ENCODE data around the gene AGPAT2. TPM values are rescaled to one million over a fixed set of nuclear protein-coding genes. Genes with fewer than 3 reads are reported as not detected.

AGPAT2 gene
- total and polyA plus RNA-seq, 2 donors (not counting 1 experiment from before 2014, with no cell fraction given), result 25.1 to 28.4 TPM

DNA sequence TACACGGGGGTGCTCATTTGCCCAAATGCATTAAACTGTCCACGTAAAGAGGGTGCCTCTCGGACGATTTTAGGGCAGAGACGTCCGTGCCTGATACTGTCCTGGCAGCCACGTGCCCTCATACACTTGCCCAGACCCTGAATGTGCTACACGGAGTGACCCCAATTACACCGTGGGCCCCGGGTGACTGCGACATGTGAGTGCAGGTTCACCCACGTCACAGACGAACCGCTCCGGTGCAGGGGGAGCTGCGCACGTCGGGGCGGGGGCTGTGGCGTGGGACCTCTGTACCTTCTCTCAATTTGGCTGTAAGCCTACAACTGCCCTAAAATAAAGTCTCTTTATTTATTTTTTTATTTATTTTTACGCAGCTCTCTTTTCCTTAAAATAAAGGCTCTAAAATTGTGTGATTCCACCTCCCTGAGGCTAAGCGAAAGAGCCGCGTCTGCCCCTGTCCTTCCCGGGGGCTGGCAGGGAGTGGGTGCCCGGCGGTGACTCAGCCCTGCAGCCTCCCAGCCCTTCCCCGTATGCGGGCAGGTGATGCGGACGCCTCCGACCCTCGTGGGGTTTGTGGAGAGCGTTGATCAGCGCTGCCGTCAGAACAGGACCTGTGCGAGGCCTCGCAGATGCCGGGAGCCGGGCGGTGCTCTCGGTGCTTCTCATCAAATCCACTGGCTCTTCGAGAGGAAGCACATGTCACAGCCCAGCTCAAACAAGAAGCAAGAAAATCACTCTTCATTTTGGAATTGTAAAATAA is 33.8 kb downstream of the AGPAT2 start:
- Histone ChIP-seq H3K9ac (ENCODE audit: low read length) (no peak overlapping the region), H3K27me3 (replicated peaks in 1 of 4; ENCODE audit: control extremely low read depth in 1 of 4, control insufficient read depth in 3 of 4, insufficient read depth in 4 of 4, low read length in 3 of 4) (peaks cover 0 to 61% (median 44%) of the 10 kb centered on the region in 4 experiments), H3K27ac (ENCODE audit: low read length in 2 of 2) (no peak overlapping the region), H2AFZ (ENCODE audit: insufficient read depth, low read depth, low read length, poor library complexity, severe bottlenecking) (no peak overlapping the region), H3K9me3 (ENCODE audit: control extremely low read depth in 1 of 3, control insufficient read depth in 2 of 3, insufficient read depth in 1 of 3, low read length in 2 of 3) (peaks cover 0 to 25% (median 0%) of the 10 kb centered on the region in 3 donors), H3K4me2 (replicated peaks; ENCODE audit: low read depth, low read length, poor library complexity, severe bottlenecking) (no peak overlapping the region), H3K36me3 (replicated peaks in 1 of 2; ENCODE audit: control extremely low read depth in 1 of 2, control insufficient read depth in 1 of 2, extremely low read depth in 1 of 2, insufficient read depth in 2 of 2, low read length in 1 of 2) (no peaks in the 10 kb centered on the region), H3K4me3 (ENCODE audit: control extremely low read depth in 1 of 5, extremely low read depth in 1 of 5, insufficient read depth in 1 of 5, low read depth in 2 of 5, low read length in 4 of 5) (no peak overlapping the region), H3K4me1 (ENCODE audit: control insufficient read depth in 2 of 2, insufficient read depth in 2 of 2, low read length in 2 of 2) (peaks cover 48% of the 10 kb centered on the region in 2 donors), H4K20me1 (ENCODE audit: control insufficient read depth, insufficient read depth, low read length, poor library complexity, severe bottlenecking) (no peaks in the 10 kb centered on the region), H3K79me2 (ENCODE audit: control insufficient read depth, insufficient read depth, low read length) (no peaks in the 10 kb centered on the region)
- intact Hi-C loops (cut with micrococcal nuclease), result no loop called here
- ChIA-PET CTCF (no interaction called here), POLR2A (no interaction called here)
- no peak for TF ChIP-seq EZH2 (IDR thresholded peaks at IDR 0.05; ENCODE audit: borderline replicate concordance, insufficient read depth, low read depth, low read length, poor library complexity, severe bottlenecking)
- TF ChIP-seq, protein P1, sequence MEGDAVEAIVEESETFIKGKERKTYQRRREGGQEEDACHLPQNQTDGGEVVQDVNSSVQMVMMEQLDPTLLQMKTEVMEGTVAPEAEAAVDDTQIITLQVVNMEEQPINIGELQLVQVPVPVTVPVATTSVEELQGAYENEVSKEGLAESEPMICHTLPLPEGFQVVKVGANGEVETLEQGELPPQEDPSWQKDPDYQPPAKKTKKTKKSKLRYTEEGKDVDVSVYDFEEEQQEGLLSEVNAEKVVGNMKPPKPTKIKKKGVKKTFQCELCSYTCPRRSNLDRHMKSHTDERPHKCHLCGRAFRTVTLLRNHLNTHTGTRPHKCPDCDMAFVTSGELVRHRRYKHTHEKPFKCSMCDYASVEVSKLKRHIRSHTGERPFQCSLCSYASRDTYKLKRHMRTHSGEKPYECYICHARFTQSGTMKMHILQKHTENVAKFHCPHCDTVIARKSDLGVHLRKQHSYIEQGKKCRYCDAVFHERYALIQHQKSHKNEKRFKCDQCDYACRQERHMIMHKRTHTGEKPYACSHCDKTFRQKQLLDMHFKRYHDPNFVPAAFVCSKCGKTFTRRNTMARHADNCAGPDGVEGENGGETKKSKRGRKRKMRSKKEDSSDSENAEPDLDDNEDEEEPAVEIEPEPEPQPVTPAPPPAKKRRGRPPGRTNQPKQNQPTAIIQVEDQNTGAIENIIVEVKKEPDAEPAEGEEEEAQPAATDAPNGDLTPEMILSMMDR (IDR thresholded peaks at IDR 0.05), result no peak
- peaks cover 38% of the 10 kb centered on the region for H3K27me3 Mint-ChIP-seq
- peak; percentile 10 for DNase-seq
- peaks cover 35% of the 10 kb centered on the region for H3K4me1 Mint-ChIP-seq
- no peak for ATAC-seq (ENCODE audit: low read depth)
- no peaks in the 10 kb centered on the region for H3K9me3 Mint-ChIP-seq (ENCODE audit: insufficient read depth)
- WGBS (ENCODE audit: insufficient coverage), result 51% methylated on average over 31 of the region's 43 CpGs
- no peak overlapping the region for H3K27ac Mint-ChIP-seq
- H3K4me3 Mint-ChIP-seq, result no peak overlapping the region

DNA sequence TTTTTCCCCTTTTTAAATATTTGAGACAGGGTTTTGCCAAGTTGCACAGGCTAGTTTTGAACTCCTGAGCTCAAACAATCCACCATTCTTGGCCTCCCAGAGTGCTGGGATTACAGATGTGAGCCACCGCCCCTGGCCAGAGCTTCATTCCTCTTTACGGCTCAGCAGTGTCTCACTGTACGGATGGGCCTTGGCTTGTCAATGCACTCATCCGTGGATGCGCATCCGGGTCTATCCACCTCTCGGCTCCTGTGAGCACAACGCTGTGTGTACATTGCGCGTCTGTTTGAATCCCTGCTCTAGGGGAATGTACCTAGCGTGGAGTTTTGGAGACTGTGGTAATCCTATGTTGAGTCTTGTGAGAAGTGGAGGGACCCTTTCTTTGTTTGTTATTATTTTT is 35.4 kb downstream of the AGPAT2 start:
- TF ChIP-seq, protein P1 (IDR thresholded peaks at IDR 0.05), result no peak
- TF ChIP-seq EZH2 (IDR thresholded peaks at IDR 0.05; ENCODE audit: borderline replicate concordance, insufficient read depth, low read depth, low read length, poor library complexity, severe bottlenecking), result no peak
- no peak overlapping the region for H3K27ac Mint-ChIP-seq
- H3K4me3 Mint-ChIP-seq, result no peak overlapping the region
- 97% methylated on average over 10 of the region's 11 CpGs for WGBS (ENCODE audit: insufficient coverage)
- Histone ChIP-seq H3K9me3 (ENCODE audit: control extremely low read depth in 1 of 3, control insufficient read depth in 2 of 3, insufficient read depth in 1 of 3, low read length in 2 of 3) (peaks cover 0 to 14% (median 0%) of the 10 kb centered on the region in 3 donors), H3K36me3 (replicated peaks in 1 of 2; ENCODE audit: control extremely low read depth in 1 of 2, control insufficient read depth in 1 of 2, extremely low read depth in 1 of 2, insufficient read depth in 2 of 2, low read length in 1 of 2) (no peaks in the 10 kb centered on the region), H3K27me3 (replicated peaks in 1 of 4; ENCODE audit: control extremely low read depth in 1 of 4, control insufficient read depth in 3 of 4, insufficient read depth in 4 of 4, low read length in 3 of 4) (peaks cover 0 to 51% (median 32%) of the 10 kb centered on the region in 4 experiments), H3K9ac (ENCODE audit: low read length) (no peak overlapping the region), H4K20me1 (ENCODE audit: control insufficient read depth, insufficient read depth, low read length, poor library complexity, severe bottlenecking) (no peaks in the 10 kb centered on the region), H3K79me2 (ENCODE audit: control insufficient read depth, insufficient read depth, low read length) (no peaks in the 10 kb centered on the region), H2AFZ (ENCODE audit: insufficient read depth, low read depth, low read length, poor library complexity, severe bottlenecking) (no peak overlapping the region), H3K4me2 (replicated peaks; ENCODE audit: low read depth, low read length, poor library complexity, severe bottlenecking) (no peak overlapping the region), H3K4me1 (ENCODE audit: control insufficient read depth in 2 of 2, insufficient read depth in 2 of 2, low read length in 2 of 2) (peaks cover 33 to 37% of the 10 kb centered on the region in 2 donors), H3K27ac (ENCODE audit: low read length in 2 of 2) (no peak overlapping the region), H3K4me3 (ENCODE audit: control extremely low read depth in 1 of 5, extremely low read depth in 1 of 5, insufficient read depth in 1 of 5, low read depth in 2 of 5, low read length in 4 of 5) (no peak overlapping the region)
- CTCF ChIA-PET, result interaction anchor here (0.7 kb wide), 1 partner anchor 49 kb away, joined by 3 read pairs; no protein-coding TSS in a partner anchor
- intact Hi-C loops (cut with micrococcal nuclease), result no loop called here
- H3K4me1 Mint-ChIP-seq, result peaks cover 24% of the 10 kb centered on the region
- DNase-seq (no peak), ATAC-seq (ENCODE audit: low read depth) (no peak)
- H3K9me3 Mint-ChIP-seq (ENCODE audit: insufficient read depth), result no peaks in the 10 kb centered on the region
- H3K27me3 Mint-ChIP-seq, result peaks cover 27% of the 10 kb centered on the region
- POLR2A ChIA-PET, result interaction anchor here (0.7 kb wide), 1 partner anchor 505 kb away, joined by 3 read pairs; no protein-coding TSS in a partner anchor

Measured in B cell (primary cell).